Measurements from ENCODE around the gene IL10RB.

GRCh38 chr21:33299181-33299752 lies 33.1 kb downstream of the IL10RB start:
- no peak for TF ChIP-seq CTCF (conservative IDR thresholded peaks at IDR 0.05)
- TF ChIP-seq ZFX (IDR thresholded peaks at IDR 0.05): no peak
